Gastrocnemius medialis (tissue), 4 donors: ENCODE measurements around the gene LSS.

Experiments used
- CTCF ChIP-seq, 5 experiments: fragments of 450-650 bp in 3 of 5; fragments of 200-600 bp in 2 of 5; sonication (generic) in 2 of 5; IDR thresholded peaks in 4 of 5; conservative IDR thresholded peaks in 1 of 5; 1 replicate in 4 of 5; 2 replicates in 1 of 5; pipeline ENCODE4 v1.5.1; 2016 to 2019; ENCODE audit warnings: antibody characterized with exemption in 5 of 5, mild to moderate bottlenecking in 3 of 5, moderate library complexity in 3 of 5
- POLR2A ChIP-seq, 2 donors: fragments of 450-650 bp; IDR thresholded peaks; one replicate each; pipeline ENCODE4 v1.6.1; 2017; ENCODE audit warnings: antibody characterized with exemption in 2 of 2, mild to moderate bottlenecking in 2 of 2, moderate library complexity in 2 of 2

- TF ChIP-seq CTCF (IDR thresholded peaks at IDR 0.05 in 4 of 5, conservative IDR thresholded peaks at IDR 0.05 in 1 of 5), result no peak
- TF ChIP-seq POLR2A (IDR thresholded peaks at IDR 0.05), result no peak
Measured at GRCh38 chr21:46163380-46163779, 65.2 kb downstream of the LSS start.
